AG10803 (cell line): ENCODE results near the gene MTMR2.

Experiments used
- DNase-seq: peaks from one replicate; pipeline ENCODE4 v3.0.0; 2010; ENCODE audit warnings: low read depth
- H3K4me3 ChIP-seq: 2 replicates; pipeline ENCODE4 v1.5.1; 2011; ENCODE audit warnings: mild to moderate bottlenecking, low read length, control low read depth
- TF ChIP-seq, protein P1 (sequence below): conservative IDR thresholded peaks from 2 replicates; pipeline ENCODE4 v1.5.1; 2011; ENCODE audit warnings: mild to moderate bottlenecking, low read length, control low read depth, inconsistent platforms

The MTMR2 gene

GRCh38 chr11:95793116-95793515 lies 130.8 kb downstream of the MTMR2 start:
- no peak overlapping the region for H3K4me3 ChIP-seq
- DNase-seq = peak; percentile 58
- TF ChIP-seq, protein P1, sequence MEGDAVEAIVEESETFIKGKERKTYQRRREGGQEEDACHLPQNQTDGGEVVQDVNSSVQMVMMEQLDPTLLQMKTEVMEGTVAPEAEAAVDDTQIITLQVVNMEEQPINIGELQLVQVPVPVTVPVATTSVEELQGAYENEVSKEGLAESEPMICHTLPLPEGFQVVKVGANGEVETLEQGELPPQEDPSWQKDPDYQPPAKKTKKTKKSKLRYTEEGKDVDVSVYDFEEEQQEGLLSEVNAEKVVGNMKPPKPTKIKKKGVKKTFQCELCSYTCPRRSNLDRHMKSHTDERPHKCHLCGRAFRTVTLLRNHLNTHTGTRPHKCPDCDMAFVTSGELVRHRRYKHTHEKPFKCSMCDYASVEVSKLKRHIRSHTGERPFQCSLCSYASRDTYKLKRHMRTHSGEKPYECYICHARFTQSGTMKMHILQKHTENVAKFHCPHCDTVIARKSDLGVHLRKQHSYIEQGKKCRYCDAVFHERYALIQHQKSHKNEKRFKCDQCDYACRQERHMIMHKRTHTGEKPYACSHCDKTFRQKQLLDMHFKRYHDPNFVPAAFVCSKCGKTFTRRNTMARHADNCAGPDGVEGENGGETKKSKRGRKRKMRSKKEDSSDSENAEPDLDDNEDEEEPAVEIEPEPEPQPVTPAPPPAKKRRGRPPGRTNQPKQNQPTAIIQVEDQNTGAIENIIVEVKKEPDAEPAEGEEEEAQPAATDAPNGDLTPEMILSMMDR = no peak

- TF ChIP-seq, protein P1 = no peak
- no peak for DNase-seq
- no peak overlapping the region for H3K4me3 ChIP-seq
These were observed 131.2 kb downstream of the MTMR2 start for GRCh38 chr11:95792700-95793099.

GRCh38 chr11:95792200-95792599 lies 131.7 kb downstream of the MTMR2 start:
- H3K4me3 ChIP-seq = no peak overlapping the region
- TF ChIP-seq, protein P1 = no peak
- no peak for DNase-seq

DNA sequence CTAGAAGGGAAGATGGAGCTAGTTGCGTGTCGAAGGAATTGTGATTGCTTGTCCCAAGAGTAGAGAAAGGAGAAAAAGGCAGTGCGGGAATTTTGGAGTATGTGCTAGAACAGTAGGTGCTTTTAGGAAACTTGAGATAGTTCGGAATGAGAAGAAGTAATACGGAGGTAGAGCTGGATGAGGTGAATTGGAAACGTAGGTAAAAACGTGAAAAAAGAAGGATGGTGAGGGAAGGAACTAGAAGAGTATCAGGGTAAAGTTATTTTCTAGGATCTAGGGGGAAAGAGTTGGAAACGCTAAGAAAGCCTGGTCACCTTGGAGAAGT lies 132.2 kb downstream of the MTMR2 start:
- TF ChIP-seq, protein P1 = no peak
- H3K4me3 ChIP-seq = peak overlapping the region; percentile 91
- no peak for DNase-seq

DNA sequence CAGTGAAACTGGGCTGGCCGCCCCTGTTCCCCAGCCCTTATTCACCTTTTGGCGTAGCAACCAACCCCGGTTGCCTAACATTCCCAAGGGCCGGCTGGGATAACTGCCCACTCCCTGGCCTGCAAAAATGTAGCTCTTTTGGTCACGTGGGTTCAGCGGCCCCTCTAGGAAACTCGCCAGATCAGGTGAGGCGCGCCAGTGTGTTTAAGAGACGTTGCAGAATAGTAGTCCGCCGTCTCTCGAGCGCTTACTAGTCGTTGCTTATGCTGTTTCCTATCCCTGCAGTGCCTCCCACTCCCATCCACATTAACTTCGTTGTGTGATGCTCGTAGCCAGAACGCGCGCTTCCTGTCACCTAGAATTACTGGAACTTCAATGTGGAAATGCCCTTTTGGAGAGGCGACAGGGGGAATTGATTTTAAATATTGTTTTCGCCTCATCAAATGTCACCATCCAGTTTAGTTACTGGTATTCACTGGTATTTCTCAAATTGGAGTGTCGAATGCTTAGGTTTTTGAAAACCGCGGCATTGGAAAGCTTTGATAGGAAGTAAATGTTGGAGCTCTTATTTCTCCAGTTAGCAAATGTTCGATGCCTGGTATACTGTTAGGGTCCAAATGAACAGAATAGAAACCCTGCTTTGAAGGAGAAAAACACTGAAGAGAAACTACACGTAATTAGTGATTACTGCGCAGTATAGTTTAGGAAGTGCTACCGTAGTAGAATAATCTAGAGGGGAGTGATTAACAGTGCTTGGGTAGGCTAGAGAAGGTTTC lies 132.8 kb downstream of the MTMR2 start:
- TF ChIP-seq, protein P1 = no peak
- DNase-seq = peak; percentile 42
- H3K4me3 ChIP-seq = peak overlapping the region; percentile 91

GRCh38 chr11:95790123-95790932 lies 133.6 kb downstream of the MTMR2 start, which contains the start of gene CEP57:
TSS of gene CEP57 (plus strand) at chr11:95790498. CDS start at chr11:95790699, 201 bp downstream.
- H3K4me3 ChIP-seq = peak within 1 kb of the TSS; percentile 91
- peak; percentile 99 for DNase-seq
- TF ChIP-seq, protein P1 = no peak
